Measurements from ENCODE around the gene PSAPL1. TPM values are rescaled to one million over a fixed set of nuclear protein-coding genes. Genes with fewer than 3 reads are reported as not detected.

The PSAPL1 gene
- total RNA-seq, 1 experiment from 2014 or later: not detected

- Mint-ChIP-seq H3K4me3 (ENCODE audit: unreplicated experiment) (no peak overlapping the region), H3K36me3 (ENCODE audit: insufficient read depth, unreplicated experiment) (no peaks in the 10 kb centered on the region), H3K4me1 (ENCODE audit: insufficient read depth, unreplicated experiment) (peaks cover 20% of the 10 kb centered on the region), H3K9me3 (ENCODE audit: unreplicated experiment) (no peaks in the 10 kb centered on the region), H3K27me3 (ENCODE audit: insufficient read depth, unreplicated experiment) (no peaks in the 10 kb centered on the region), H3K27ac (ENCODE audit: low read depth, unreplicated experiment) (no peak overlapping the region)
- intact Hi-C loops (cut with micrococcal nuclease): no loop called here
- ChIA-PET CTCF (no interaction called here), POLR2A (interaction anchor here (0.7 to 1.3 kb wide), 2 partner anchors 29 to 403 kb away, joined by 3 to 5 read pairs; no protein-coding TSS in a partner anchor)
- no peak for DNase-seq (ENCODE audit: unreplicated experiment)
- no TSS peak for BruUV-seq (replicated peaks)
- no peak for TF ChIP-seq CTCF (IDR thresholded peaks at IDR 0.05; ENCODE audit: unreplicated experiment)
Measured at GRCh38 chr4:7430965-7431695, 3.6 kb downstream of the PSAPL1 start.

DNA sequence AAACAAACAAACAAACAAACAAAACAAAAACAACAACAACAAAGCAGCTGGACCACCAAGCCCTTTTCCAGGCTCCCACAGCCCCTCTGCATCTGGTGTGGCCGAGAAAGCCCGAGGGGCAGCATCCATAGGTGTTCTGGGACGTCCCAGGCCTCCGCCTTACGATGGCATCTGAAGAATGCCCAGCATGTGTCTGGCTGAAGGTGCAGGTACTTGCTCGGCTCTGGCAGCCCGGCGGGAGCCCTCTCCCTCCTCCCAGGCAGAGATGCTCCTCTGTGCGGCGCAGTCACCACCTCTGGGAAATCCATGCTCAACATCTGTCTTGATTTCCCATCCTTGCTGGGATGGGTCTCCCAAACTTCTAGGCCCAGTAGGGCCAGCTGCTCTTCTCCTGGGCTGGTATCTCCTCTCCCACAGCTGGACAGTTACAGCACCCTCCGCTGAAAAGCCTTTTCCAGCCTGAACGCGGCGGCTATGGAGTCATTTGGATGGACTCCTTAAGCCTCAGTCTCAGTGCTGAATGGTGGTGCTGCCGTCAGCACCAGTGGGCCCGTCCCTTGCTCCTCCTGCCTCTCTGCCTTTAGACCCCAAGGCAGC lies 4.3 kb downstream of the PSAPL1 start:
- no peaks in the 10 kb centered on the region for H3K9me3 Mint-ChIP-seq (ENCODE audit: unreplicated experiment)
- no peak overlapping the region for H3K27ac Mint-ChIP-seq (ENCODE audit: low read depth, unreplicated experiment)
- intact Hi-C loops (cut with micrococcal nuclease): no loop called here
- TF ChIP-seq CTCF (IDR thresholded peaks at IDR 0.05; ENCODE audit: unreplicated experiment): no peak
- H3K27me3 Mint-ChIP-seq (ENCODE audit: insufficient read depth, unreplicated experiment): no peaks in the 10 kb centered on the region
- H3K36me3 Mint-ChIP-seq (ENCODE audit: insufficient read depth, unreplicated experiment): no peaks in the 10 kb centered on the region
- DNase-seq (ENCODE audit: unreplicated experiment): no peak
- BruUV-seq (replicated peaks): no TSS peak
- H3K4me1 Mint-ChIP-seq (ENCODE audit: insufficient read depth, unreplicated experiment): peaks cover 19% of the 10 kb centered on the region
- ChIA-PET POLR2A (interaction anchor here (0.6 kb wide), 1 partner anchor 21 kb away, joined by 3 read pairs; no protein-coding TSS in a partner anchor), CTCF (interaction anchor here (0.6 to 0.7 kb wide), 3 partner anchors 8 to 57 kb away, joined by 3 read pairs; no protein-coding TSS in a partner anchor)
- H3K4me3 Mint-ChIP-seq (ENCODE audit: unreplicated experiment): no peak overlapping the region

DNA sequence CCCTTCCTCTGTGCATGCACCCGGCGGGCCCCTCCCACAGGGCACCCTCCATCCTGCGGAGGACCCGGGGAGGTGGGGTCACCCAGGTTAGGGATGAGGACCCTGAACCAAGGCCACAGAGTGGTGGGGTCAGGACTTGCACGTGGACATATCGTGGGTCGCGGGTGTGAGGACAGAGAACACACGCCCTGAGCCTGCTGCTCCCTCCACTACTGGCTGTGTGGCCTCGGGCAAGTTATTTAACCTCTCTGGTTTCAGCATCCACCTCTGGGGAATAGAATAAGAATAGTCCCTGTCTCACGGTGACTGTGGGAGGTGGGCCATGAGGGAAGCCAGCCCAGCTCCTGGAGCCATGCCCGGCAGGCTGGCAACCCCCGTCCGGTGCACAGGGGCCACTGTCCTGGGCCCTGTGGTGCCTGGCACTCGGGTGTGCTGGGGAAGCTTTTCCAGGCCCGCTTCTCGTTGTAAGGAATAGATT lies 5.1 kb downstream of the PSAPL1 start:
- H3K27ac Mint-ChIP-seq (ENCODE audit: low read depth, unreplicated experiment): peak overlapping the region; percentile 57
- H3K36me3 Mint-ChIP-seq (ENCODE audit: insufficient read depth, unreplicated experiment): no peaks in the 10 kb centered on the region
- DNase-seq (ENCODE audit: unreplicated experiment): no peak
- ChIA-PET POLR2A (interaction anchor here (0.6 kb wide), 1 partner anchor 21 kb away, joined by 3 read pairs; no protein-coding TSS in a partner anchor), CTCF (interaction anchor here (0.6 kb wide), 2 partner anchors 9 to 27 kb away, joined by 3 read pairs; no protein-coding TSS in a partner anchor)
- H3K4me1 Mint-ChIP-seq (ENCODE audit: insufficient read depth, unreplicated experiment): peaks cover 12% of the 10 kb centered on the region
- no peak for TF ChIP-seq CTCF (IDR thresholded peaks at IDR 0.05; ENCODE audit: unreplicated experiment)
- H3K27me3 Mint-ChIP-seq (ENCODE audit: insufficient read depth, unreplicated experiment): no peaks in the 10 kb centered on the region
- no TSS peak for BruUV-seq (replicated peaks)
- intact Hi-C loops (cut with micrococcal nuclease): no loop called here
- H3K4me3 Mint-ChIP-seq (ENCODE audit: unreplicated experiment): no peak overlapping the region
- no peaks in the 10 kb centered on the region for H3K9me3 Mint-ChIP-seq (ENCODE audit: unreplicated experiment)

GRCh38 chr4:7429069-7429416 lies 5.7 kb downstream of the PSAPL1 start:
- no peak for DNase-seq (ENCODE audit: unreplicated experiment)
- peaks cover 12% of the 10 kb centered on the region for H3K4me1 Mint-ChIP-seq (ENCODE audit: insufficient read depth, unreplicated experiment)
- no peaks in the 10 kb centered on the region for H3K9me3 Mint-ChIP-seq (ENCODE audit: unreplicated experiment)
- TF ChIP-seq CTCF (IDR thresholded peaks at IDR 0.05; ENCODE audit: unreplicated experiment): no peak
- no peaks in the 10 kb centered on the region for H3K36me3 Mint-ChIP-seq (ENCODE audit: insufficient read depth, unreplicated experiment)
- ChIA-PET CTCF (no interaction called here), POLR2A (no interaction called here)
- no peak overlapping the region for H3K4me3 Mint-ChIP-seq (ENCODE audit: unreplicated experiment)
- intact Hi-C loops (cut with micrococcal nuclease): no loop called here
- BruUV-seq (replicated peaks): no TSS peak
- H3K27ac Mint-ChIP-seq (ENCODE audit: low read depth, unreplicated experiment): peak overlapping the region; percentile 57
- no peaks in the 10 kb centered on the region for H3K27me3 Mint-ChIP-seq (ENCODE audit: insufficient read depth, unreplicated experiment)
